ENCODE measurements around the gene ACOX1. TPM values are rescaled to one million over a fixed set of nuclear protein-coding genes. Genes with fewer than 3 reads are reported as not detected.

ACOX1 gene
- total RNA-seq, 1 donor from 2014 or later, result 22.3 TPM

DNA sequence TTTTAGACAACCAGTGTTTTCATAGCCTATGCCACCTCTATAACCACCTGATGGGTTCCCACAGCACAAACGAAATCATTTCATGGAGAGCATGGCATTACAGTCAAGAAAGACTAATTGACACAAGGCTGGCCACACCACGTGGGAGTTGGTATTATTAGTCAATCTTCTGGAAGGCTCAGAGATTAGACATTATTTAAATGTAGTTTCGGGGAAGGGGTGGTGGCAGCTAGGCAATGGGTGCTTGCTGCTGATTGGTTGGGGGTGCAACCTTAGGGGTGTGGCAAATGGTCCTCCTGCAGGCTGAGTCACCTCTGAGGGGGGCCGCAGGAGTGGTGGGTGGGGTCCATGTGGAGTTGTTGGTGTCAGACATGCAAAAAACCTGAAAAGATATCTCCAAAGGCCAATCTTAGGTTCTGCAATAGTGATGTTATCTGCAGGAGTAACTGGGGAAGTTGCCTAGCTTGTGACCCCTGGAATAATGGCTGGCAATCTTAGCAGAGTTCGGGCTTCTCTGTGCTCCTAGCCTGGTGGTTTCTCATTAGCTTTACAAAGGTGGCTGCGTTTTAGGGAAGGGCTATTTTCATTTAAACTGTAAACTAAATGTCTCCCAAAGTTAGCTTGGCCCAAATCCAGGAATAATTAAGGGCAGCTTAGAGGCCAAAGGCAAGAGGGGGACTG, 4.7 kb upstream of the ACOX1 start:
- Mint-ChIP-seq H3K9me3 (no peaks in the 10 kb centered on the region), H3K36me3 (ENCODE audit: low read depth) (peaks cover 3% of the 10 kb centered on the region), H3K4me3 (peak overlapping the region; percentile 42), H3K27me3 (ENCODE audit: low read depth) (no peaks in the 10 kb centered on the region), H3K27ac (ENCODE audit: unreplicated experiment) (no peak overlapping the region), H3K4me1 (peaks cover 39% of the 10 kb centered on the region)
- DNase-seq (ENCODE audit: low read depth, low spot score), result no peak
- TF ChIP-seq, protein P1, sequence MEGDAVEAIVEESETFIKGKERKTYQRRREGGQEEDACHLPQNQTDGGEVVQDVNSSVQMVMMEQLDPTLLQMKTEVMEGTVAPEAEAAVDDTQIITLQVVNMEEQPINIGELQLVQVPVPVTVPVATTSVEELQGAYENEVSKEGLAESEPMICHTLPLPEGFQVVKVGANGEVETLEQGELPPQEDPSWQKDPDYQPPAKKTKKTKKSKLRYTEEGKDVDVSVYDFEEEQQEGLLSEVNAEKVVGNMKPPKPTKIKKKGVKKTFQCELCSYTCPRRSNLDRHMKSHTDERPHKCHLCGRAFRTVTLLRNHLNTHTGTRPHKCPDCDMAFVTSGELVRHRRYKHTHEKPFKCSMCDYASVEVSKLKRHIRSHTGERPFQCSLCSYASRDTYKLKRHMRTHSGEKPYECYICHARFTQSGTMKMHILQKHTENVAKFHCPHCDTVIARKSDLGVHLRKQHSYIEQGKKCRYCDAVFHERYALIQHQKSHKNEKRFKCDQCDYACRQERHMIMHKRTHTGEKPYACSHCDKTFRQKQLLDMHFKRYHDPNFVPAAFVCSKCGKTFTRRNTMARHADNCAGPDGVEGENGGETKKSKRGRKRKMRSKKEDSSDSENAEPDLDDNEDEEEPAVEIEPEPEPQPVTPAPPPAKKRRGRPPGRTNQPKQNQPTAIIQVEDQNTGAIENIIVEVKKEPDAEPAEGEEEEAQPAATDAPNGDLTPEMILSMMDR (conservative IDR thresholded peaks at IDR 0.05), result no peak

DNA sequence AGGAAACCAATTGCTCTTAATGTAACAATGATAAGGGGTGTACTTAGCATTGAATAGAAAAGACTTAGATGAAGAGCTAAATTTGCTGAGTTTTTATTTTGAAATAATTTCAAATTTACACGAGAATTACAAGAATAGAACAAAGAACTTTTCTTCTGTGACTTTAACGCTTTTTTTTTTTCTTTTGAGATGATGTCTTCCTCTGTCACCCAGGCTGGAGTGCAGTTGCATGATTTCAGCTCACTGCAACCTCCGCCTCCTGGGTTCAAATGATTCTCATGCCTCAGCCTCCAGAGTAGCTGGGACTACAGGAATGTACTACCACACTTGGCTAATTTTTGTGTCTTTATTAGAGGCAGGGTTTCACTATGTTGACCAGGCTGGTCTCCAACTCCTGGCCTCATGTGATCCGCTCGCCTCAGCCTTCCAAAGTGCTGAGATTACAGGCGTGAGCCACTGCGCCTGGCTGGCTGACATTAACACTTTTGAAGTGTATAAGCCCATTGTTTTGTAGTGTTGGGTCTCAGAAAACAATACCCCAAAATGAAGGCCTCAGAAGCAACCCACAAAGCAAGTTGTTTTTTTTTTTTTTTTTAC, 2.2 kb upstream of the ACOX1 start:
- Mint-ChIP-seq H3K4me1 (peaks cover 57% of the 10 kb centered on the region), H3K4me3 (peak overlapping the region; percentile 99), H3K27ac (ENCODE audit: unreplicated experiment) (no peak overlapping the region), H3K27me3 (ENCODE audit: low read depth) (no peaks in the 10 kb centered on the region), H3K36me3 (ENCODE audit: low read depth) (no peaks in the 10 kb centered on the region), H3K9me3 (no peaks in the 10 kb centered on the region)
- TF ChIP-seq, protein P1 (conservative IDR thresholded peaks at IDR 0.05), result no peak
- no peak for DNase-seq (ENCODE audit: low read depth, low spot score)

DNA sequence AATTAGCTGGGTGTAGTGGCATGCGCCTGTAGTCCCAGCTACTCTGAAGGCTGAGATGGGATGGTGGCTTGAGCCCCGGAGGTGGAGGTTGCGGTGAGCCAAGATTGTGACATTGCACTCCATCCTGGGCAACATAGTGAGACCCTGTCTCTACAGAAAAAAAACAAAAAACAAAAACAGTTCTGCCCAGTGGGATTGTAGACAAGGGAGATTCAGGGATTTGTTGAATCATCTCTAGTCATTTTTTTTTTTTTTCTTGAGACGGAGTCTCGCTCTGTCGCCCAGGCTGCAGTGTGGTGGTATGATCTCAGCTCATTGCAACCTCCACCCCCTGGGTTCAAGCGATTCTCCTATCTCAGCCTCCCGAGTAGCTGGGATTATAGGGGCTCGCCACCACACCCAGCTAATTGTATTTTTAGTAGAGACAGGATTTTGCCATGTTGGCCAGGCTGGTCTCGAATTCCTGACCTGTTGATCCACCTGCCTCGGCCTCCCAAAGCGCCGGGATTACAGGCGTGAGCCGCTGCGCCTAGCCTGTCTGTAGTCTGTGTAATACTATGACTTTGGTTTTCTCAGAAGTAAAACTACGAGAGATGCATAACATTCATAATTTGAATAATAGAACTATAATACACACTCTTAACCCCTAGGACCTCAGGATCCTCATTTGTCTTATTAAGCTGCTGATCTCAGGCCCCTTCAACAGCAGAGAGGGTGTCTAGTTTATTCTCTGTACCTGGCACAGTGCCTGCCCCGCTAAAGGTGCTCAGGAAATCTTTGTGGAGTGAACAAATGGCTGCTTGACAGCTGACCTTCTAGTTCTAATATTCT, 1.4 kb upstream of the ACOX1 start:
- Mint-ChIP-seq H3K4me1 (peaks cover 64% of the 10 kb centered on the region), H3K9me3 (no peaks in the 10 kb centered on the region), H3K36me3 (ENCODE audit: low read depth) (no peaks in the 10 kb centered on the region), H3K27me3 (ENCODE audit: low read depth) (no peaks in the 10 kb centered on the region), H3K4me3 (peak overlapping the region; percentile 99), H3K27ac (ENCODE audit: unreplicated experiment) (peak overlapping the region; percentile 69)
- DNase-seq (ENCODE audit: low read depth, low spot score), result no peak
- TF ChIP-seq, protein P1 (conservative IDR thresholded peaks at IDR 0.05), result no peak

DNA sequence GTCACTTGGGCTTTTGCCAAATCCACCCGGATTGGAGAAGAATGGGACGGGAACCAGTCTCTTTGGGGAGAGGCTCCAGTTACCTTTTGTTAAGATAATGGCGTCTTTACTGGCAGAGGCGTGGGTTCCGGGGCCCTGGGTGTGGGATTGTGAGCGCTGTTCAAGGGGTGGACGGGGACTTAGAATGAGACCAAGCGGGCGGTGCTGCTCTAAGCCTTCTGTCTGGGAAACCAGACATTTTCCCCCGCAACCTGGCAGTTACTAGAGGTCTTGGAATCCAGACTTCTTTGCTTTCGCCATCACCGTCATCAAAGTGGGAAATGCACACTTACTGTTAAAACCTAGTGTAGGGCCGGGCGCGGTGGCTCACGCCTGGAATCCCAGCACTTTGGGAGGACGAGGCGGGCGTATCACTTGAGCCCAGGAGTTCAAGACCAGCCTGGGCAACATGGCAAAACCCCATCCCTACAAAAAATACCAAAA, 780 bp upstream of the ACOX1 start:
- Mint-ChIP-seq H3K36me3 (ENCODE audit: low read depth) (no peaks in the 10 kb centered on the region), H3K4me1 (peaks cover 64% of the 10 kb centered on the region), H3K27ac (ENCODE audit: unreplicated experiment) (peak overlapping the region; percentile 99), H3K4me3 (peak overlapping the region; percentile 99), H3K9me3 (no peaks in the 10 kb centered on the region), H3K27me3 (ENCODE audit: low read depth) (no peaks in the 10 kb centered on the region)
- DNase-seq (ENCODE audit: low read depth, low spot score), result no peak
- TF ChIP-seq, protein P1 (conservative IDR thresholded peaks at IDR 0.05), result no peak

DNA sequence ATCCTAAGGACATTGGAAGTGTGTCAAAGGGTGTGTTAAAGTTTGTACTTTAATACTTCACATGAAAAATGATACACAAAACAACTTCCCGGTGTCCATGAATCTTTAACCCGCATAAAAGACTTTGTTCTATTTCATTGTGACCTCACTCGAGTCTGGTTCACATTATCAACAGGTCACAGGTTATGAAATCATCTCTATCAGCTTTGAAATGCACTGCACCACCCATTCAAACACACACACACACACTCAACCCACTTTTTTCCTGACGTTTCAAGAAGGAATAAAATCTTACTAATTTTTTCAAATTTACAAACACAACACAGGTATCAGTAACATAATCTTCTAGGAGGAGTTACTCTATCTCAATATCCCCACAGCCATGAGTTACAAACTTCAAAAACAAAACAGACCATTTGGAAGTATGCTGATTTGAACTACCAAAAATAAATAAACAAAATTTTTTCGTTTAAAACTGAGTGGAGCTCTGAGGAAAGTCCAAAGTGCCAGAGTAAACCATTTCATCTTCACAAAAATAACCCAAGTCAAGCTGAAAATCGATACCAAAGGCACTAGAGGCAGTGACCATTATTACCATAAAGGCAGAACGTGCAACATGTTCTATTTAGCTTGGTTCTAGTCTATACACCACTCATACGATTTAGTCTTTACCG, 2.7 kb downstream of the ACOX1 start:
- Mint-ChIP-seq H3K36me3 (ENCODE audit: low read depth) (peaks cover 7% of the 10 kb centered on the region), H3K27me3 (ENCODE audit: low read depth) (no peaks in the 10 kb centered on the region), H3K27ac (ENCODE audit: unreplicated experiment) (no peak overlapping the region), H3K4me3 (peak overlapping the region; percentile 76), H3K9me3 (no peaks in the 10 kb centered on the region), H3K4me1 (peaks cover 50% of the 10 kb centered on the region)
- no peak for DNase-seq (ENCODE audit: low read depth, low spot score)
- TF ChIP-seq, protein P1 (conservative IDR thresholded peaks at IDR 0.05), result no peak
